Hematopoietic multipotent progenitor cell treated with erythropoietin and hydrocortisone succinate and interleukin-3 and kit ligand, for 4 days (in vitro differentiated cells): Measurements from ENCODE around the gene ADCYAP1R1.

Experiments used
- DNase-seq: peaks from one replicate; pipeline ENCODE4 v3.0.0-alpha.2; 2015

The ADCYAP1R1 gene

DNA sequence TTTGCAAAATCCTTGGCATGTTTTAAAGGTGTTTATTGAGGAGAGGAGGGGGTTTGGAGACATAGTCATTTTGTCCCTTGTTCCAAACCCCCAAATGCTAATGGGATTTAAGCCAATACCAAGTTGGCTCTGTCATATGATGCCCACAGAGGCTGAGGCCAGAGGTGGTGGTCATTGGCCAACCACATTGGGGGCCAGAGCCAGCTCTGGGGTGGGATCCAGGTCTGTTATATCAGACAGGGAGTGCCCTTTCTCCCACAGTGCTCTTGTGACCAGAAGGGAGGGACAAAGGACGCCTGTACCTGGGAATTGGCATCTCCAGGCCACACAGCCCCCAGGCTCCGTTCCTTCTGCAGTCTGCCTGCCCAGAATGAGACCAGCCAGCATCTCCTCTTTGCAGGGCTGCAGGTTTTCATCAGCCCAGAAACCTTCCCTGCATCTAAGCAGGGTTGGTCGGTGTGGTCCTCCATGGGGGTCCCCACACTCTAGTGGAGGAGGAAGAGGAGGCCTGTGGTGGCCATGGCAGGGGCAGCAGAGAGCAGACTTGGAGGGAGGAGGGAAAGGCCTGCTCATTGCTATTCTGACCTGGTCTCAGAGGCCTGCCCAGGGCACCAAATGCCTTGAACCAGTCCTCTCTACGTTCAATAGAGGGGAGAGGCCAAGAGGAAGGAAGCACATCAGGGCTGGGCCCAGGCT, 17.9 kb downstream of the ADCYAP1R1 start:
- no peak for DNase-seq

DNA sequence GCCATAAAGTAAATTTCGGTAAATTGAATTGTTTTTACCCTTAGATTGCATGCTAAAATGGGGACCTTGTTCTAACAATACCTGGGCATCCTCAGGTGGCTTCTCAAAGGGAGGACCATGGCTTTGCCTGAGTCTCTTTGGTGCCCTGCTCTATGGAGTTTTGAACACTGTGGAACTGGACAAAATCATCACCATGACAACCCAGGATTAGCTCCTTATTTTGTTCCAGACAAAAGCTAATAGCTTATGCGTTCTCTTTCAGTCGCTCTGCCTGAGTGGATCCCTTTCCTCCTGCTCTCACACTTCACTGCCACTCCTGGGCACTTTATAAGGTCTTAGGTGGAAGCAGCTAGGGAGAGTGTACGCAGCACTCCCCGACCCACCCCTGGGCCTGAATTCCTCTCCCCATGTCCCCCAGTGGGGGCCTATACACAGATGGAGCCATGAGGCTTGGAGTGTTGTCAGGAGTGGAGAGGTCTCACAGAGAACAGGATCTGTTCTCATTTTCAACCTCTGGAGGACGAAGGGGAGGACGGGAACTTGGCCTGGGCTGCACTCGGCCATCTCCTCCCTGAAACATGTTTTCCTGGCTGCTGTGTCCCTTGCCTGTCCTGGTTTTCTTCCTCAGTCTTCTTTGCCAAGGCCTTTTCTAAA, 19.0 kb downstream of the ADCYAP1R1 start:
- no peak for DNase-seq

DNA sequence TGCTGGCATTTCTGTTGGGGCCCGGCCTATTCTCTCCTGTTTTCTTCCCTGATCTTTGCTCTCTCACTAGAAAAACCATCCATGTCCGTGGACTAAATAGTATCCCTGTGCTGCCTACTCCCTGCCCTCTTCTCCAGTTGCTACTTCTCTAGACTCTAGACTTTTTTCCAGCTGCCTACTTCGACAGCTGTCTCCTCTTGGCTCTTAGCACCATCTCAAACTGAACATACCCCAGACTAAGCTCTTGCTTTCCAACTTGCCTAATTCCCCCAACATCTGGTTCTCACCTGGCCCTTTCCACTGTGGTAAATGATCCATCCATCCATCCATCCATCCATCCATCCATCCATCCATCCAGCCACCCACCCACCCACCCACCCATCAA, 19.5 kb downstream of the ADCYAP1R1 start:
- DNase-seq, result no peak

DNA sequence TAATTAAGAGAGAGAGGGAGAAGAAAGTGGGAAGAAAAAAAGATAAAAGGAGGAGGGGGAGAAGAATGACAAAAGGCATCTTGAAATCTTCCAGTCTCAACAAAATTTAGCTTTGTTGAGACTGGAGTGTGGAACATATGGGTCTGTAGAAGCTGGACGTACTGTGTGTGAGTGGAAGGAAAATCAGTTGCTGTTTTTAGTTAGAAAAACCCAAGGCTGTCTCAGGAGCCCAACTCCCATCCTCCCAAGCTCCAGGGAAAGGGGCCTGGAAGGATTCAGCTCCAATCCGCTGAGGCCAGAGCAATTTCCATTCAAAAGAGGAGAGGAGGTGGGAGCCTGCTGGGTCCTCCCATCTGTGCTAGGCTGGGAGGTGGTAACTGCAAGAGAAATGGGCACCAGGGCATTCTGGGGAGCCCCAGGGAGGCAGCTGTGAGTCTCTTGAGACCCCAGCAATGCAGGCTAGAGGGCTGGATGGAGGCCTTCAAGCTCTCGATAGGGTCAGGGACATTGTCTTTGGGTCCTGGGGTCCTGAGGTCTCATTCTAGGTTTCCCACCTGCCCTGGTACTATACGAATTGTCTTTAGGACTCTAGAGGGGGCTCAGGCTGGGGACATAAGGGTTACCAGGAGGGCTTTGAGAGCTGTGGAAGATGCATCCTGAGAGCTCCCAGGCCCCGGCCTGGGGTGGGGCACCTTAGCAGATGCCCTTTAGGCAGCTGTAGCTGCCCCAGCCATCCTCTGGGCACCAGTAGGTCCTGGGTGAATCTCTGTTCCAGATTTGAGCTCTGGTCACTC, 21.4 kb downstream of the ADCYAP1R1 start:
- no peak for DNase-seq

DNA sequence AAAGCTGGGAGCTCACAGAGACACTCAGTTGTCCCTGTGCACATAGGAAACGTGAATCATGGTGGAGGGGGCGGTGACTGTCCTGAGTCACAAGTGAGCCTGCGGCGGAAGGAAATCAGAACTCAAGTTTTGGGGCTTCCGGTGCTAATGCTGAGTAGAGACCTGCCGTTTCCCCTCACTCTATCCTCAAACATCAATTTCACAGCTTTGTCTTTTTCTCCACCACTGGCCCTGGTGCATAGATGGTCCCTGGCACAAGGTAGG, 21.9 kb downstream of the ADCYAP1R1 start:
- DNase-seq, result no peak

DNA sequence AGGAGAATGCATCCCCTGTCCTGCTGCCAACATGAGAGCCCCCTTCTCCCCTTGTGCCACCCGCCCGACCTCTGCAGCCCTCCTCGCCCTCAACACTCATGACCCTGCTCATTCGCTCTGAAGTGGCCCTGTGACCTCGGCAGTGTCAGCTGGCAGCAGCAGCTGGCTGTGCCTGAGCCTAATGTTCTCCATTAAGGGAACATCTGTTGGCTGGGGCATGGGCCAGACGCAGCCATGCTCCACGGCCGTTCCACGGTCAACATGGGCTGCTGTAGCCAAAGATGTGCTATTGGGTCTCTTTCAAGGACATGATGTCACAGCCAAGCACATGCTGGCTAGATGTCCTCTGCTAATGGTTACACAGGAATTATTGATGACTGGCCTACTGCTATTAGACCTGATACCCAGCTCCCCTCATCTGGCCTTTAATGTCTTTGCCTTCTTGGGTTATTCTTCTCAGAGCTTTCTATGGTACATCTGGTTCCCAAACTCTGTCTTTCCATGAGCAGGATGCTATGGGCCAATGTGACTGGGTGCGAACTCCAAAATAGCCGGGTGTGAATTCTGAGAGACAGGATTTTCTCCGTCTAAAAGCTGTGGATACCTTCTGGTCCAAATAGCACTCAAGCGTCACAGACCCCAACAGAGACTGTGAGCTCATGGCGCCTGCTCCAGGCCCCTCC, 22.4 kb downstream of the ADCYAP1R1 start:
- DNase-seq, result no peak

DNA sequence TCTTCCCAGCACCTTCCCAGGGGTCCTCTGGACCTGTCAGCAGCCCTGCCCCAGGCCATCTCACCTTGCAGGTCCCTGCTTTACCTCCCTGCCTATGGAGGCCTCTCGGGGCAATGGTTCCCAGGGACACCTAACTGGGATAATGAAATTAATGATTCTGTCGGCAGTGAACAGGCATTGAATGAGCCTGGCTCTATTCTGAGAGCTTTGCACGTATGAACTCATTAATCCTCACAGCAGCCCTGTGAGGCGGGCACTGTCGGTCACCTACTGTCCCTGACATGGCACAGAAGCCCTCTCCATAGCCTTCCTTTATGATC, 22.9 kb downstream of the ADCYAP1R1 start:
- no peak for DNase-seq

DNA sequence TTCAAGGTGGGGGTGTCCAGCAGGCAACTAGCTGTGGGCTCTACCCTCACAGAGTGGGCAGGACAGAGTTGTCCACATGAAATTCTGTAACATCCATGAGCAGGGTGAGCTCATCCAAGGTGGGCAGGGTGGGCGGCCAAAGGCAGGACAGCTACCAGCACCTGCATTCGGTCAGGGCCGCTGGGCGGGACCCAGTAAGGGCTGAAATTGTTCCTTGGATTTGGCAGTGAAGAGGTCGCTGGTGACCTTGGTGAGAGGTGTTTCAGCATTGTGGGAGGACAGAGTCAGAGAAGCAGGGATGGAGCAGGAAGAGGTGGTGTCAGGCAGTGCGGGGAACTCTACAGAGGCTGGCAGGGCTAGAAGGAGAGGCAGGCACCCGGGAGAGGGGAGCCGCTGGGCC, 23.9 kb downstream of the ADCYAP1R1 start:
- DNase-seq, result no peak

DNA sequence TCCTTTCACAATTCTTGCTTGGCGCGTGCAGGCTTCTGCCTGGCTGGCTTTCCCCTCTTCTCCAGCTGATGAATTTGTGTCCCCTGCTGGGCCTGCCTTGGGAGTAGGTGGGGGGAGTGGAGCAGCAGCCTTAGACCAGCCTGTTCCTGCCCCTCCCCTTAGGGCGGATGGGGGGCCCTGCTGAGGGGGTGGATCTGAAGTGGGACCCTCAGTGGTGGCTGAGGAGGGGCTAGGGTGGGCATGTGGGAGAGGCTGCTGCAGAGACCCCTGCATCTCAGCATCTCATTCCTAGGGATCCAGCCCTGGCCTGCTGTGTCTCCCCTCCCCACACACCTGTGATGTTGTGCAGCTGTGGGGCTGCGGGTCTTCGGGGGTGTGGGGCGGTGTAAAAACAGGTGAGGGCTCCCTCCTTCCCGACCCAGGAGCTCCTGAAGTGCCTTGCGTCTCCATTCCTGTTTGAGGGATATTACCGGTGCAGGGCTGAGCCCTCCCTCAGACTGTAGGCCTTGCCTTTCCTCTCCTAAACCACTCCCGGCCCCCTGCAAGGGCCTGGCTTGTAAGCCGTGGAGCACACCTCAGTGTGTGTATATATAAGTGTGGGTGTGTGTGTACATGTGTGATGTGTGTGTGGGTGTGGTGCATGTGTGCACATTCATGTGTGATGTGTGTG, 24.7 kb downstream of the ADCYAP1R1 start:
- DNase-seq, result no peak

DNA sequence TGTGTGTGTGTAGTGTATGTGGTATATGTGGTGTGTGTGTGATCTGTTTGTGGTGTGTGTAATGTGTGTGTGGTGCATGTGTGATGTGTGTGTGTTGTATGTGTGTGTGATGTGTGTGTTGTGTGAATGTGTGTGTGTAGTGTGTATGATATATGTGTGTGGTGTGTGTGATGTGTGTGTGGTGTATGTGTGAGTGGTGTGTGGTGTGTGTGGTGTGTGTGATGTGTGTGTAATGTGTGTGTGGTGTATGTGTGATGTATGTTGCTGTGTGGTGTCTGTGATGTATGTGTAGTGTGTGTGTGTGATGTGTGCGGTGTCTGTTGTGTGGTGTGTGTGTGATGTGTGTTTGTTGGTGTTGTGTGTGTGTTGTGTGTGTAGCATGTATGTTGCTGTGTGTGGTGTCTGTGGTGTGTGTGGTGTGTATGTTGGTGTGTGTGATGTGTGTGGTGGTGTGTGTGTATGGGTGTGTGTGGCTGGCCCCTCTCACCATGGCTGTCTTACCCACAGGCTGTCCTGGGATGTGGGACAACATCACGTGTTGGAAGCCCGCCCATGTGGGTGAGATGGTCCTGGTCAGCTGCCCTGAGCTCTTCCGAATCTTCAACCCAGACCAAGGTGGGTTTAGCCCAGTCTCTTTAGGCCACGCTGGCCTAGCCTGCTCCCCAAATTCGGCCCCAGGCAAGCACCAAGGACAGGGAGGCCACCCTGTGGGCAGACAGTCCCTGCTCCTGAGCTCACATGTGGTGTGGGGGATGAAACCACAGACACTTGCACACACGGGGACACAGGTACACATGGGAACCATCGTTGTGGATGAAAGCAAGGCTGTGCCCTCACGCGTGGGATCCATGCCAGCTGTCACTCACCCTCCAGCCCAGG, 25.6 kb downstream of the ADCYAP1R1 start:
- no peak for DNase-seq

DNA sequence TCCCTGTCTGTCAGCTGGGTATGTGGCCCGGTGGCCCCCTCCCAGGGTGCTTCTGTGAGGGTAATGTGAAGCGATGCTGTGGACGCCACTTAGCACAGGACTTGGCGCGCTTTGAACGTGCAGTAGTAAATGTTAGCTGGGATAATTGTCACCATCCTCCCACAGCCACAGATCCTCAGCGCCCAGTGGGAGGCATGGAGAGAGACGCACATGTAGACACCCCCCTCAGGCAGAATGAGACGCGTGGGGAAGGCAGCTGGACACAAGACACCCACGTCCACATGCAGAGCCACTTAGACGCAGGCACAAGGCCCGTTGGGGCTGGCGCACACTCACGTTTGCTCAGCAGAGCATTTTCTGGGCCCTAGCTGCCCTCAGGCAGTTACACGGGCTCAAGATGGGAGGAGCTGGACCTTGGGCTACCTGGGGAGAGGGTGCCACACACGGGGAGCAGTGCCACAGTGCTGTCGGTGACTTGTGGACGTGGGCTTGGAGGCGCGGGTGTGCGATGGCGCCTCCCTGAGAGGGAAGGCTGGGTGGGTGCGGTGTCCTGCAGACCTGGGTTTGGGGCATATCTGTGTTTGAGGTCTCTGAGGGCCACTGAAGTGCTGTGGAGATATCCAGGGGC, 26.4 kb downstream of the ADCYAP1R1 start:
- no peak for DNase-seq

DNA sequence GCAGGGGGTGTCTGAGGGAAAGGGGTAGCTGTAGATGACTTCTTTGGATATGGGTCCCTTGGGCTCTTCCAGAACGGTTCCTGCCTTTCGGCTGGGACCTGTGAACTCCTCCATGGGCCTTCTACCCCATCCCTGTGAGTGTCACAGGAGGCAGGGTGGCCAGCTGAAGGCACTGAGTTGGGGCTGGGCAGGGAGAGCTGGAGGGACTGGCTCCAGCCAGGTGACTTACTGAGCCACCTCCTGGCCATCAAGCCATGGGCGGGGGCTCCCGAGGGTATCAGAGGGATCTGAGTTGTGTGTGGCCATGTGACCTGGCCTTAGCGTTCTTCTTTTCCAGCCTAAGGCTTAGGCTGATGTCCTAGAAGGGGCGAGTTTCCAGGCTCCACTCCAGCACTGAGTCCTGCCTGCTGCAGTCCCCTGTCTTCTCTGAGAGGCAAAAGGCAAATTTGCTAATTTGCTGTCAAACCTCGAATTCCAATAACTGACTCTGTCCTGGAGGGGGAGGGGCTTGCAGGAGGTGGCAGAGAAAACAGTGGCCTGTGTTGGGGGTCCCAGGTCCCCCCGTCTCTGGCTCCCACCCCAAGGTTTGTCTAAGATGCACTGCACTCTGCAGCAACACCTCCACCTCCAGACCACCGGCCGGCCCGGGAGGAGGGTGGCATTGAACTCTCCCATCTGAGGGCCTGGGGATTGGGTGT, 27.2 kb downstream of the ADCYAP1R1 start:
- DNase-seq, result no peak

DNA sequence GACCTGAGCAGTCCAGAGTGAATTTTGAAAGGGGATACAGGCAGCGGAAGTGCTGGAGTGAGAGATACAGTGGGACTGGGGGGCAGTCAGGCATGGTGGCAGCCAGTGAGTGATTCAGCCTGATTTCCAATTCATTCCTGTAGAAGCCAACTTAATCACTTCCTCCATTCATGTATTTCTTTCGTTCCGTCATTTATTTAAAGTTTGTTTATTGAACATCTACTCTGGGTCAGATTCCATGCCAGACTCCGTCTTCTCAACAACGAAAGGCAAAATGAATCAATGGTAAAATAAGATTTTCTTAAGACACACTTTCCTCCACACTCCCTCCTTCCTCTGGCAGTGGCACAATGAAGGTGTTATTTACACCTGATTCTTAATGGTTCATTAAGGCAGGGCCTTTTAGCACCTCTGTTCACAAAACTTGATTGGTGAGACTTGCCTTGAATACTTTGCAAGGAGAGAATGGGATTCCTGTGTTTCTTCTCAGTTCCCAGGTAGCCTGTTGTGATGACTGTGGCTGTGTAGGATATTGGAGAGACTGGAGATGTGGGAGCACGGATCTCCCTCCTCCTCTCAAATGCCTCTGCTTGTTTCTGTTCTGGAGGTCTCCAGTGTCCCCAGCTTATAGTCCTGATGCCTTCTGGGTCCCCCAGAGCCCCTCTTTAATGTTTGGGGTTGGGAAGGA, 27.9 kb downstream of the ADCYAP1R1 start:
- no peak for DNase-seq

DNA sequence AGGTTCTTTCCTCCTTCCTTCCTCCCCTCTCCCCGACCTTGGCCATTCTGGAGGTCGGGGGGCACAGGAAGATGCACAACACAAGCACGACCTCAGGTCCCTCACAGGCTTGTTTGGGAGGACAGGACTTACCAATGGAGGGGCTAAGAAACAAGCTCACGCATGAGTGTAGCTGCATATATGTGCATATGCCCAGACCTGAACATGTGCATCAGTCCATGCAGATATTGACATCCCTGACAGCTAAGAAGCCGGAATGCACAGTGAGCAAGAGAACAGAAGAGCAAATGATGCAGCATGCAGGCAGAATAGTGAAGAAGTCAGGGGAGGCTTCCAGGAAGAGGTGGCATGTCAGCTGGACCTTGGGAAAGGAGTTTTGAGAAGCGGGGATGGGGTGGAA, 28.7 kb downstream of the ADCYAP1R1 start:
- no peak for DNase-seq

DNA sequence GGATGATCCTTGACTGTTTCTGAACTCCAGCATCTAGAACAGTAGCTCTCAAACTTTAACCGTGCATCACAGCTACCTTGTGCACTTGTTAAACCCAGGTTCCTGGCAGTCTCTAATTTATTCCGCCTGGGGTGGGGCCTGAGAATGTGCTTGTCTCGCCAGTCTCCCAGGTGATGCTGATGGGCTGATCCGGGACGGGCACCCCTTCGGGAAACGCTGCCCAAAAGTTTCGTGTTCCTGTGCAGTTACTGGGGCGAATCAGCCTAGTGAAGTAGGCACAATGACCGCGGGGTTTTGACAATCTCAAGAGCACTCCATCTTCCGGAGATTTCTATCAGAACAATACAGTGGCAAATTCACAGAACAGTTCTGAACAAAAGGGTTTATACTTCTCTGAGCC, 29.9 kb downstream of the ADCYAP1R1 start:
- no peak for DNase-seq

DNA sequence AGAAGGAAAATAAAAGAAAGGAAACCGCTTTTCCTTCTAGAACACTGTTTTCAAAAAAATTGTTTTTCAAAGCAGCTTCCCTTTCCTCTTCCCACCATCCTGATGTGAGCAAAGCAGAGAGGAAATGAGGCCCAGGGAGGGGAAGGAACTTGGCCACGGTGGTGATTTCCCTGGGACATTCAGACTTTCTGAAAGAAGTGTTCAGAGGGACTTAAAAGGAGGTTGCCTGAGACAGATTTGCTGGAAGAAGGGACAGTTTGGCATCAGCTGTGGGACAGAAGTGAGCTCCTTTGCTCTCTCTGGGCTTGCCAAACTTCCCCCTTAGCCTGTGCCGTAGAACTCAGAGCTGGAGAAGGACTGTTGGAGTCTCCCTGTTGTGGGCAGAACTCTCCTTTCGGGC, 30.3 kb downstream of the ADCYAP1R1 start:
- no peak for DNase-seq

DNA sequence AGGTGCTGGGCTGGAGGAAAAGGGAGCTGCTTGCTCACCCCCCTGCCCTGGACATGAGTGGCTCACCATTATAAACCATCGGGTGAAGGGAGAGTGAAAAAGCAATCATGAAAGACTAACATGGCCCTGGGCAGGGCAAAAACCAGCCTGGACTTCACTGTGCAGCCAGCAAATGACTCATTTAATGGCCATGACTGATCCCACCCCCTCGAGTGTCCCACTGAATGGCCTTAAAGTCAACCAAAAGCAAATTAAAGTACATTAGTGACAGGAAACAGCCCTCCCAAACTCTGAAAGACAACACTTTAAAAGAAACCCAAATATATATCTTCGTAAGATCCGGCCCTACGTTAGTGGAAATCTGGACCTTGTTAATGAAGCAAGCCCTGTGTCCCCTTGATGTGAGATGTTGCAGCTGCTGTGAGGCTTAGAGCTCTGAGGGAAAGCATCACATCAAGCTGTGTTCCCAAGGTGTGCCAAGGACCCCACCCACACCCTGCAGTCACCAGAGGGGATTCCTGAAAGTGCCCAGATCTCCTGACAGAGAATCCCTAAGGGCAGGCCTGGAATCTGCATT, 31.2 kb downstream of the ADCYAP1R1 start:
- no peak for DNase-seq

DNA sequence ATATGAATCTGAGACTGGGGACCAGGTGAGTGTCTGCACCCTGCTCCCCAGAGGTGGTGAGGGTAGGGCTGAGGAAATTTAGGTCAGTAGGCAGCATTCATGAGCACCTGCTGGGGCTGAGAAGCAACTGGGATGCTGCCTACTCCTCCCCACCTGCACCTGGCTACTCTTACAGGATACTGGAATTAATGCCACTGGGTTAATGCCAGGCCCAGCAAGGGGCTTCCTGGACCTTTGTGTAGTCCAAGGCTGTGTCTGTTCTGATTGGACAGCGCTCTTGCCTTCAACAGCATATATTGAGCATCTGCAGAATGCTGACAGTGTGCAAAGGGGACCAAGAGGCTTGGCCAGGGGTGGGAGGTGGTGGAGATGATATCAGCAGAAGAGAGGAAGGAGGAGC, 32.1 kb downstream of the ADCYAP1R1 start:
- DNase-seq, result no peak

DNA sequence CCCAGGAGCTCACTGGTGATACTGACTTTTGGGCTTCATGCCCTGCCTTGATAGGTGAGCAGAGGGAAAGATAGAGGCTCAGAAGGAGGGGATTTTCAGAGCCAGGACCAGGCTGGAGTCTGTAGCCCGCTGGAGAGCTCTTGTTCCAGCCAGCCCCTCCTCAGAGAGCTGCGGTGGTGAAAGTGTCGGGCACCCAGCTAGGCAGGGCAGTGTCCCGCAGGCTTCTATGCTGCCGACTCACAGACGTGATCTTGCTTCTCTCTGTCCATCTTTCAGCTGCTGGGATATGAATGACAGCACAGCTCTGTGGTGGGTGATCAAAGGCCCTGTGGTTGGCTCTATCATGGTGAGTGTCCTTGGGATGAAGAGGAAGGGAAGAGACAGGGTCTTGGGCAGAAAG, 35.2 kb downstream of the ADCYAP1R1 start:
- DNase-seq, result no peak

DNA sequence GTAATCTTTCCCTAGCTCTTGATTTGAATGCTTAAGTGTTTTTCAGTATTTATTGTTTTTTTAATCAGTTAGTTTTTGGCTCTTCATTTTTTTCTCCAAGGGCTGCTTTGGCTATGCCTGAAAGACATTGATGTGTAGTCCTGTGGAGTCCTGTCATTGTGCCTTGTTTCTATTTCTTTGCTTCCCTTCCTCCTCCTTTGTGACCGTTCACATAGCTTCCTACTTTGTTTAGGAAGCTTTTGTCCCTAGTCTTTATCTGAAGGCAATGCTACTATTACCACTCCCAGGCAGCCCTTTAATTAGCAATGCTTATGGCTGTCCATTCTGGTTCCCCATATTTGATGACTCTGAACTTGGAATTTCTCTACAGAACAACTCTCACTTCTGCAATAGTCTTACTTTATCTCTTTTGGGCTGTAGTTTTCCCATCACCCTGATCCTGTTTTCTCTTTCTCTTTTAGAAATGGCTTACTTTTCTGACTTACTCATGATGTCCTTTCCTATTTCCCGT, 39.9 kb downstream of the ADCYAP1R1 start:
- DNase-seq, result no peak
